Measurements from ENCODE around the gene GLIS1. TPM values are rescaled to one million over a fixed set of nuclear protein-coding genes. Genes with fewer than 3 reads are reported as not detected.

The GLIS1 gene
- total RNA-seq, 1 donor from 2014 or later, result 1.6 TPM

DNA sequence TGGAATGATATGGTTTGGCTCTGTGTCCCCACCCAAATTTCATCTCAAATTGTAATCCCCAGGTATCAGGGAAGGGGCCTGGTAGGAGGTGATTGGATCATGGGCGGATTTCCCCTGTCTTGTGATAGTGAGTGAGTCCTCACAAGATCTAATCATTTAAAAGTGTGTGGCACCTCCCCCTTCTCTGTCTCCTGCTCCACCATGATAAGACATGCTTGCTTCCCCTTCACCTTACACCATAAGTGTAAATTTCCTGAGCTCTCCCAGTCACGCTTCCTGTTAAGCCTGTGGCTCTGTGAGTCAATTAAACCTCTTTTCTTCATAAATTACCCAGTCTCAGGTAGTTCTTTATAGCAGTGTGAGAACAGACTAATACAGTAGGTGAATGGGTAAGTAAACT, 170.4 kb downstream of the GLIS1 start:
- Mint-ChIP-seq H3K9me3 (peaks cover 8% of the 10 kb centered on the region), H3K27ac (no peak overlapping the region), H3K4me1 (peaks cover 23% of the 10 kb centered on the region), H3K36me3 (no peaks in the 10 kb centered on the region), H3K27me3 (ENCODE audit: low read depth) (no peaks in the 10 kb centered on the region), H3K4me3 (no peak overlapping the region)
- TF ChIP-seq, protein P1, sequence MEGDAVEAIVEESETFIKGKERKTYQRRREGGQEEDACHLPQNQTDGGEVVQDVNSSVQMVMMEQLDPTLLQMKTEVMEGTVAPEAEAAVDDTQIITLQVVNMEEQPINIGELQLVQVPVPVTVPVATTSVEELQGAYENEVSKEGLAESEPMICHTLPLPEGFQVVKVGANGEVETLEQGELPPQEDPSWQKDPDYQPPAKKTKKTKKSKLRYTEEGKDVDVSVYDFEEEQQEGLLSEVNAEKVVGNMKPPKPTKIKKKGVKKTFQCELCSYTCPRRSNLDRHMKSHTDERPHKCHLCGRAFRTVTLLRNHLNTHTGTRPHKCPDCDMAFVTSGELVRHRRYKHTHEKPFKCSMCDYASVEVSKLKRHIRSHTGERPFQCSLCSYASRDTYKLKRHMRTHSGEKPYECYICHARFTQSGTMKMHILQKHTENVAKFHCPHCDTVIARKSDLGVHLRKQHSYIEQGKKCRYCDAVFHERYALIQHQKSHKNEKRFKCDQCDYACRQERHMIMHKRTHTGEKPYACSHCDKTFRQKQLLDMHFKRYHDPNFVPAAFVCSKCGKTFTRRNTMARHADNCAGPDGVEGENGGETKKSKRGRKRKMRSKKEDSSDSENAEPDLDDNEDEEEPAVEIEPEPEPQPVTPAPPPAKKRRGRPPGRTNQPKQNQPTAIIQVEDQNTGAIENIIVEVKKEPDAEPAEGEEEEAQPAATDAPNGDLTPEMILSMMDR (IDR thresholded peaks at IDR 0.05; ENCODE audit: unreplicated experiment), result no peak
- DNase-seq (ENCODE audit: low spot score in 2 of 2, unreplicated experiment in 2 of 2), result no peak

DNA sequence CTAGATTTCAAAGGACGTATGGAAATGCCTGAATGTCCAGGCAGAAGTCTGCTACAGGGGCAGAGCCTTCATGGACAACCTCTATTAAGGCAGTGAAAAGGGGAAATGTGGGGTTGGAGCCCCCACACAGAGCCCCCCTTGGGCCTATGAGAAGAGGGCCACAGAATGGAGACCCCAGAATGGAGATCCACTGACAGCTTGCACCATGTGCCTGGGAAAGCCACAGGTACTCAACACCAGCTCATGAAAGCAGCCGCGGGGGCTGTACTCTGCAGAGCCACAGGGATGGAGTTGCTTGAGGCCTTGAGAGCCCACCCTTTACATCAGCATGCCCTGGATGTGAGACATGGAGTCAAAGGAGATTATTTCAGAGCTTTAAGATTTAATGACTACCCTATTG, 171.1 kb downstream of the GLIS1 start:
- H3K27me3 Mint-ChIP-seq (ENCODE audit: low read depth), result no peaks in the 10 kb centered on the region
- no peaks in the 10 kb centered on the region for H3K36me3 Mint-ChIP-seq
- peaks cover 8% of the 10 kb centered on the region for H3K9me3 Mint-ChIP-seq
- DNase-seq (ENCODE audit: low spot score in 2 of 2, unreplicated experiment in 2 of 2), result no peak
- H3K4me3 Mint-ChIP-seq, result no peak overlapping the region
- TF ChIP-seq, protein P1 (IDR thresholded peaks at IDR 0.05; ENCODE audit: unreplicated experiment), result no peak
- no peak overlapping the region for H3K27ac Mint-ChIP-seq
- H3K4me1 Mint-ChIP-seq, result peaks cover 21% of the 10 kb centered on the region

DNA sequence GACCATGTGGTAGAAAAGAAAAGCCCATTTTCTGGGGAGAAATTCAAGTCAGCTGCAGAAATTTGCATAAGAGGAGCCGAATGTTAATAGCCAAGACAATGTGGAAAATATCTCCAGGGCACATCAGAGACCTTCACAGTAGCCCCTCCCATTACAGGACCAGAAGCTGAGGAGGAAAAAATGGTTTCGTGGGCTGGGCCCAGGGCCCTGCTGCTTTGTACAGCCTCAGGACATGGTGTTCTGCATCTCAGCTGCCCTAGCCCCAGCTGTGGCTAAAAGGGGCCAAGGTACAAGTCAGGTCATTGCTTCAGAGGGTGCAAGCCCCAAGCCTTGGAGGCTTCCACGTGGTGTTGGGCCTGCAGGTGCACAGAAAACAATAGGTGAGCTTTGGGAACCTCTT, 171.5 kb downstream of the GLIS1 start:
- H3K9me3 Mint-ChIP-seq, result peaks cover 8% of the 10 kb centered on the region
- H3K36me3 Mint-ChIP-seq, result no peaks in the 10 kb centered on the region
- H3K27me3 Mint-ChIP-seq (ENCODE audit: low read depth), result no peaks in the 10 kb centered on the region
- no peak overlapping the region for H3K4me3 Mint-ChIP-seq
- no peak for DNase-seq (ENCODE audit: low spot score in 2 of 2, unreplicated experiment in 2 of 2)
- TF ChIP-seq, protein P1 (IDR thresholded peaks at IDR 0.05; ENCODE audit: unreplicated experiment), result no peak
- H3K4me1 Mint-ChIP-seq, result peaks cover 17% of the 10 kb centered on the region
- no peak overlapping the region for H3K27ac Mint-ChIP-seq

DNA sequence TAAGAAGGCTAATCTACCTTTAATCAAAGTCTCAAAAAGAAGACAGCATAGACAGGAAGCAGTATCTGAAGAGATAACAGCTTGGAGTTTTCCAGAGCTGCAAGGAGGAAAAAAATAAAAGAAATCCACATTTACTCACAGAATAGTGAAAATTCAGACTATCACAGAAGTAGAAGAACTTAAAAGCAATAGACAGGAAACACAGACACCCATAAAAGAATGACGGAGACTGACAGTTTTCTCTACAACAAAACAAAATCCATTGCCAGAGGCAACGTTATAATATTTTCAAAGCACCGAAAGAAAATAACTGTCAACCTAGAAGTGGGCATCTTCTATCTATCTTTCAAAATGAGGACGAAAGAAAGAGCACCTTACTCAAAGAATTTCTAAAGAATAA, 175.4 kb downstream of the GLIS1 start:
- H3K27me3 Mint-ChIP-seq (ENCODE audit: low read depth), result peaks cover 2% of the 10 kb centered on the region
- H3K4me3 Mint-ChIP-seq, result no peak overlapping the region
- peaks cover 16% of the 10 kb centered on the region for H3K4me1 Mint-ChIP-seq
- H3K9me3 Mint-ChIP-seq, result peaks cover 8% of the 10 kb centered on the region
- DNase-seq (ENCODE audit: low spot score in 2 of 2, unreplicated experiment in 2 of 2), result no peak
- no peak overlapping the region for H3K27ac Mint-ChIP-seq
- H3K36me3 Mint-ChIP-seq, result no peaks in the 10 kb centered on the region
- TF ChIP-seq, protein P1 (IDR thresholded peaks at IDR 0.05; ENCODE audit: unreplicated experiment), result no peak

DNA sequence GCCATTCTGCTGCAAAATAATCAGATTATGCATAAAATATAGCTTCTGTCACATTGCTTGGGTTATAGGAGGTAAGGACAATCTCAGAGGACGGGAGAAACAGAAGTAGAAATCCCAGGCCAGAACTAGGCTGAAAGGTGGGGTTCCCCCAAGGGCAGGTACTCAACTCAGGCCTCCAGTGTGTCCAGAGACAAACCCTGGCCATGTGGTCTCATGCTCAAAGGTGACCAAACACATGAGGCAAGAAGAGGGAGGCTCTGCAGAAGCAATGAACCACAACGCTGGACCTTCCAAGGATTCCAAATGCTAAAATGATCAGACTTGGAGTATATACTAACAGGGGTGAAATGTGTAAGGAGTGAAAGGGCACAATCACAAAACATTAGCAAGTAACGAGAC, 176.0 kb downstream of the GLIS1 start:
- H3K27ac Mint-ChIP-seq, result no peak overlapping the region
- H3K27me3 Mint-ChIP-seq (ENCODE audit: low read depth), result peaks cover 2% of the 10 kb centered on the region
- peaks cover 8% of the 10 kb centered on the region for H3K9me3 Mint-ChIP-seq
- TF ChIP-seq, protein P1 (IDR thresholded peaks at IDR 0.05; ENCODE audit: unreplicated experiment), result no peak
- H3K4me3 Mint-ChIP-seq, result no peak overlapping the region
- no peak for DNase-seq (ENCODE audit: low spot score in 2 of 2, unreplicated experiment in 2 of 2)
- peaks cover 16% of the 10 kb centered on the region for H3K4me1 Mint-ChIP-seq
- no peaks in the 10 kb centered on the region for H3K36me3 Mint-ChIP-seq

Data from mesothelial cell of epicardium (in vitro differentiated cells).